ENCODE results near the gene ORAI3.

The ORAI3 gene

GRCh38 chr16:30949650-30950515 lies 1.0 kb downstream of the ORAI3 start:
- Histone ChIP-seq H3K4me3 (ENCODE audit: low read depth, low read length) (peak overlapping the region; percentile 75), H3K9me3 (ENCODE audit: control insufficient read depth, insufficient read depth, low read depth, low read length) (no peaks in the 10 kb centered on the region), H3K36me3 (ENCODE audit: control insufficient read depth, insufficient read depth, low read length) (peaks cover 13% of the 10 kb centered on the region), H3K27me3 (ENCODE audit: control insufficient read depth, insufficient read depth, low read length) (no peaks in the 10 kb centered on the region), H3K9ac (ENCODE audit: low read length) (peak overlapping the region; percentile 72), H3K4me1 (ENCODE audit: control insufficient read depth, insufficient read depth, low read length) (peaks cover 23% of the 10 kb centered on the region), H3K27ac (ENCODE audit: low read depth, low read length) (no peak overlapping the region; the same call in 1 of the 2 replicates)

DNA sequence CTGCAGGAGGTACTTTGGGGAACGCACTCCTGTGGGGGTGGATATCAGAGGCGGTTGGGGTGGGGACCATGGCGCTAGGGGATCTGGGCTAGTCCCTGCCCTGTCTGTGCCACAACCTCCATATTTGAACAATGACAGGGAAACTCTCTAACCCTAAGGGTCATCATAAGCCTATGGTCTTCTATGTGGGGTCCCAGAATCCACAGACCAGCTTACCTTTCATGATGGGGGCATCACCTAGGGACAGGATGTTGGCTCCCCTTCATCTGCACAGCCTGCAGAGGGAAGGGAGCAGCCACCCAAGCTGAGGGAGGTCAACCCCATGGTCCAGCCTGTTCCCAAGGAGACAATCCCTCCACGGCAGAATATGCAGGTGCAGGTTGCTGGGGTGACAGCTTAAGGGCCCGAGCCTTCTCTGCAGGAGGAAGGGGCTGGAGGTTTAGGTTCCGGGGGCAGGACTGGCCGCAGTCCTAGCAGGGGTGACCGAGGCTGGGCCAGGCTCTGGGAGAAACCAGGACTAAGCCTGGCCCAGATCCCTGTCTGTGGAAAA lies 1.7 kb downstream of the ORAI3 start:
- Histone ChIP-seq H3K9ac (ENCODE audit: low read length) (peak overlapping the region; percentile 20), H3K27me3 (ENCODE audit: control insufficient read depth, insufficient read depth, low read length) (no peaks in the 10 kb centered on the region), H3K27ac (ENCODE audit: low read depth, low read length) (no peak overlapping the region), H3K4me3 (ENCODE audit: low read depth, low read length) (peak overlapping the region; percentile 75), H3K9me3 (ENCODE audit: control insufficient read depth, insufficient read depth, low read depth, low read length) (no peaks in the 10 kb centered on the region), H3K36me3 (ENCODE audit: control insufficient read depth, insufficient read depth, low read length) (peaks cover 9% of the 10 kb centered on the region), H3K4me1 (ENCODE audit: control insufficient read depth, insufficient read depth, low read length) (peaks cover 23% of the 10 kb centered on the region)

GRCh38 chr16:30951193-30951592 lies 2.3 kb downstream of the ORAI3 start:
- Histone ChIP-seq H3K9ac (ENCODE audit: low read length) (no peak overlapping the region), H3K4me1 (ENCODE audit: control insufficient read depth, insufficient read depth, low read length) (peaks cover 23% of the 10 kb centered on the region), H3K9me3 (ENCODE audit: control insufficient read depth, insufficient read depth, low read depth, low read length) (no peaks in the 10 kb centered on the region), H3K4me3 (ENCODE audit: low read depth, low read length) (no peak overlapping the region), H3K27me3 (ENCODE audit: control insufficient read depth, insufficient read depth, low read length) (no peaks in the 10 kb centered on the region), H3K36me3 (ENCODE audit: control insufficient read depth, insufficient read depth, low read length) (peaks cover 9% of the 10 kb centered on the region), H3K27ac (ENCODE audit: low read depth, low read length) (no peak overlapping the region)

DNA sequence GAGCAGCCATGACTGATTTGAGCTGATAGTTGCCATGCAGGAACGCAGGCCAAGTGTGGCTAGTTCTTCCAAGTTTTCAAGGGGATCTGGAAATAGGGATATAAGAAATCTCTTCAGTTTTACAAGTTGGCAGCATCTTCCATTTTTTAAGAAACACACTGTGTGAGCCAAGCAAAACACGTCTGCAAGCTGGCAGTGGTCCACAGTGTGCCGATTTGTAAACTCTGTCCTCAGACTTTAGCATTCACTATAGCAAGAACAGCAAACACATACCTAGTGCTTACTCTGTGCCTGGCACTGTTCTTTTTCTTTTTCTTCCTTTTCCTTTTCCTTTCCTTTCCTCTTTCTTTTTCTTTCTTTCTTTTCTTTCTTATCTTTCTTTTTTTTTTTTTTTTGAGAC lies 2.9 kb downstream of the ORAI3 start:
- Histone ChIP-seq H3K36me3 (ENCODE audit: control insufficient read depth, insufficient read depth, low read length) (peaks cover 5% of the 10 kb centered on the region), H3K9ac (ENCODE audit: low read length) (no peak overlapping the region)

GRCh38 chr16:30953111-30953510 lies 4.2 kb downstream of the ORAI3 start:
- Histone ChIP-seq H3K27me3 (ENCODE audit: control insufficient read depth, insufficient read depth, low read length) (no peaks in the 10 kb centered on the region), H3K27ac (ENCODE audit: low read depth, low read length) (no peak overlapping the region), H3K9ac (ENCODE audit: low read length) (no peak overlapping the region), H3K9me3 (ENCODE audit: control insufficient read depth, insufficient read depth, low read depth, low read length) (no peaks in the 10 kb centered on the region), H3K4me3 (ENCODE audit: low read depth, low read length) (no peak overlapping the region), H3K4me1 (ENCODE audit: control insufficient read depth, insufficient read depth, low read length) (peaks cover 14% of the 10 kb centered on the region), H3K36me3 (ENCODE audit: control insufficient read depth, insufficient read depth, low read length) (no peaks in the 10 kb centered on the region)

More for the DNA sequence above, 2.9 kb downstream of the ORAI3 start:
- no peaks in the 10 kb centered on the region for H3K9me3 ChIP-seq (ENCODE audit: control insufficient read depth, insufficient read depth, low read depth, low read length)
- H3K4me1 ChIP-seq (ENCODE audit: control insufficient read depth, insufficient read depth, low read length) = peaks cover 19% of the 10 kb centered on the region
- no peaks in the 10 kb centered on the region for H3K27me3 ChIP-seq (ENCODE audit: control insufficient read depth, insufficient read depth, low read length)
- no peak overlapping the region for H3K4me3 ChIP-seq (ENCODE audit: low read depth, low read length)
- no peak overlapping the region for H3K27ac ChIP-seq (ENCODE audit: low read depth, low read length)

GRCh38 chr16:30953511-30954124 lies 4.8 kb downstream of the ORAI3 start:
- Histone ChIP-seq H3K36me3 (ENCODE audit: control insufficient read depth, insufficient read depth, low read length) (peaks cover under 1% of the 10 kb centered on the region; the same call in 1 of the 2 replicates), H3K9ac (ENCODE audit: low read length) (no peak overlapping the region), H3K4me3 (ENCODE audit: low read depth, low read length) (no peak overlapping the region), H3K4me1 (ENCODE audit: control insufficient read depth, insufficient read depth, low read length) (peaks cover 16% of the 10 kb centered on the region), H3K27ac (ENCODE audit: low read depth, low read length) (no peak overlapping the region), H3K27me3 (ENCODE audit: control insufficient read depth, insufficient read depth, low read length) (no peaks in the 10 kb centered on the region), H3K9me3 (ENCODE audit: control insufficient read depth, insufficient read depth, low read depth, low read length) (no peaks in the 10 kb centered on the region)

GRCh38 chr16:30954993-30955392 lies 6.1 kb downstream of the ORAI3 start:
- Histone ChIP-seq H3K27me3 (ENCODE audit: control insufficient read depth, insufficient read depth, low read length) (no peaks in the 10 kb centered on the region), H3K36me3 (ENCODE audit: control insufficient read depth, insufficient read depth, low read length) (peaks cover 15% of the 10 kb centered on the region), H3K27ac (ENCODE audit: low read depth, low read length) (no peak overlapping the region), H3K9me3 (ENCODE audit: control insufficient read depth, insufficient read depth, low read depth, low read length) (no peaks in the 10 kb centered on the region), H3K9ac (ENCODE audit: low read length) (no peak overlapping the region), H3K4me1 (ENCODE audit: control insufficient read depth, insufficient read depth, low read length) (peaks cover 13% of the 10 kb centered on the region), H3K4me3 (ENCODE audit: low read depth, low read length) (no peak overlapping the region)

DNA sequence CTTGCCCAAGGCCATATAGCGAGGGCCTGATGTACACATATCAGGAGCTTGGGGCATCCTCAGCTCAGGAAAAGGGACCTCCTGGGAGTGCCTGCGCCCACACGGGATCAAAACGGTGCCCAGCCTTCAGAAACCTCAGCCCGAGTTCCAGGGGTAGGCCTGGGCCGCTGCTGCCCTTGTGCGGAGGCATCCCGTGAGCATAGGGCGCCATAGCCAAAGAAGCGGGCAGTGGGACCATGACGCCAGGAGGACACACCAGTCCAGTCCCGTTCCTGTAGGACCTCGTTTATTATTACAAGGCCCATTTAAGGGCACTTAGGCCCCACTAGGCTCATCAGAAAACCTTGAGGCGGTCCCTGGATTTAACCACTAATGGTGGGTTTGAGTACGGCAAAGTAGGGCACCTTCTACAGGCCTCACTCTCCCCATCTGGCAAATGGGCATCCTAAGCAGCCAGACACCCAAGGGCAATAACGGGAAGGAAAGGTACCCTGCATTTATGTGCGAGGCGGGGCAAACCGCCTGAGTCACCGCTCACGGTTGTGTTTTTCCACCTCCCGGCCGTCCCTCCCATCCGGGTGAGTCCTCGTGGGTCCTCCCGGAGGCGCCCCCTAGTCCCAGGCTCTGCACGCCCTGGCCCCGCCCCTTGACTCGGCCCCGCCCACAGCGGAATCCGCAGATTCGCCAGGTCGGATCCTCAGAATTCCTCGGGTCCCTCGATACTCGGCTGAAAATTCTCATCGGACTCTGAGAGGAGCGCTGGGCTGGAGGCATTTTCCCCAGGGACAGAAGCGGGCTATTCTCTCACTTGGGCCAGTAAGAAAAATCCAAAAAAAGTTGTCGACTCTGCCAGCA lies 8.0 kb downstream of the ORAI3 start:
- peaks cover 32% of the 10 kb centered on the region for H3K36me3 ChIP-seq (ENCODE audit: control insufficient read depth, insufficient read depth, low read length)

GRCh38 chr16:30957456-30958174 lies 8.7 kb downstream of the ORAI3 start, which contains the start of gene SETD1A:
TSS of gene SETD1A (plus strand) at chr16:30957754. CDS start at chr16:30958732, 978 bp downstream.
- Histone ChIP-seq H3K27ac (ENCODE audit: low read depth, low read length) (peak within 1 kb of the TSS; percentile 100), H3K9ac (ENCODE audit: low read length) (peak within 1 kb of the TSS; percentile 100), H3K27me3 (ENCODE audit: control insufficient read depth, insufficient read depth, low read length) (no peaks in the 10 kb centered on the region), H3K36me3 (ENCODE audit: control insufficient read depth, insufficient read depth, low read length) (peaks cover 40% of the 10 kb centered on the region), H3K4me1 (ENCODE audit: control insufficient read depth, insufficient read depth, low read length) (peaks cover 6% of the 10 kb centered on the region; the same call in 1 of the 2 replicates), H3K4me3 (ENCODE audit: low read depth, low read length) (peak within 1 kb of the TSS; percentile 84), H3K9me3 (ENCODE audit: control insufficient read depth, insufficient read depth, low read depth, low read length) (no peaks in the 10 kb centered on the region)

More for the DNA sequence above, 8.0 kb downstream of the ORAI3 start:
- Histone ChIP-seq H3K4me1 (ENCODE audit: control insufficient read depth, insufficient read depth, low read length) (peaks cover 6% of the 10 kb centered on the region; the same call in 1 of the 2 replicates), H3K27me3 (ENCODE audit: control insufficient read depth, insufficient read depth, low read length) (no peaks in the 10 kb centered on the region), H3K4me3 (ENCODE audit: low read depth, low read length) (peak overlapping the region; percentile 84), H3K9ac (ENCODE audit: low read length) (peak overlapping the region; percentile 100), H3K27ac (ENCODE audit: low read depth, low read length) (peak overlapping the region; percentile 100), H3K9me3 (ENCODE audit: control insufficient read depth, insufficient read depth, low read depth, low read length) (no peaks in the 10 kb centered on the region)

All from HUES6 (cell line).